ENCODE measurements around the gene MVP.
"Not testable (repeated sequence)": the region's sequence is repeated elsewhere in the genome, so short reads cannot be mapped to it uniquely, and the experiment has no call there.

The MVP gene

DNA sequence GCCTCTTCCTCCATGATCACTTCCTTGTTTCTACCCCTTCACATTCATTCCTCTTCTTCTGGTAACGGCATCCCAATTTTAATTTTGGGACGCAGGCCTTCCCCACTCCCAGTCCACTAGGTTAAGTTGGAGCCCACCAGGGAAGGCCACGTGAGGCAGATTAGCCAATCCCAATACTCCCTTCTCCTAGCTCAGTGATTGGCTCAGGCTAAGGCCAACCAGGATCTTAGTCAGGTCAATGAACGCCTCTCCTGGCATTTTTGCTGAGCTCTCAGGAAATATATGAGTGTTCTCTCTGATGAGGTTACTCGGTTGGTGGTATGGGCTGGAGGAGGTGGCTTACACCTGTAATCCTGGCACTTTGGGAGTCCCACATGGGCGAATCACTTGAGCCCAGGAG, 63.7 kb downstream of the MVP start:
- H3K4me3 ChIP-seq (replicated peaks; ENCODE audit: low read depth, low read length): no peak overlapping the region
- TF ChIP-seq, protein P1, sequence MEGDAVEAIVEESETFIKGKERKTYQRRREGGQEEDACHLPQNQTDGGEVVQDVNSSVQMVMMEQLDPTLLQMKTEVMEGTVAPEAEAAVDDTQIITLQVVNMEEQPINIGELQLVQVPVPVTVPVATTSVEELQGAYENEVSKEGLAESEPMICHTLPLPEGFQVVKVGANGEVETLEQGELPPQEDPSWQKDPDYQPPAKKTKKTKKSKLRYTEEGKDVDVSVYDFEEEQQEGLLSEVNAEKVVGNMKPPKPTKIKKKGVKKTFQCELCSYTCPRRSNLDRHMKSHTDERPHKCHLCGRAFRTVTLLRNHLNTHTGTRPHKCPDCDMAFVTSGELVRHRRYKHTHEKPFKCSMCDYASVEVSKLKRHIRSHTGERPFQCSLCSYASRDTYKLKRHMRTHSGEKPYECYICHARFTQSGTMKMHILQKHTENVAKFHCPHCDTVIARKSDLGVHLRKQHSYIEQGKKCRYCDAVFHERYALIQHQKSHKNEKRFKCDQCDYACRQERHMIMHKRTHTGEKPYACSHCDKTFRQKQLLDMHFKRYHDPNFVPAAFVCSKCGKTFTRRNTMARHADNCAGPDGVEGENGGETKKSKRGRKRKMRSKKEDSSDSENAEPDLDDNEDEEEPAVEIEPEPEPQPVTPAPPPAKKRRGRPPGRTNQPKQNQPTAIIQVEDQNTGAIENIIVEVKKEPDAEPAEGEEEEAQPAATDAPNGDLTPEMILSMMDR (IDR thresholded peaks at IDR 0.05; ENCODE audit: low read depth, low read length, missing control alignments): no peak
- DNase-seq (ENCODE audit: extremely low read depth, low read depth): no peak

DNA sequence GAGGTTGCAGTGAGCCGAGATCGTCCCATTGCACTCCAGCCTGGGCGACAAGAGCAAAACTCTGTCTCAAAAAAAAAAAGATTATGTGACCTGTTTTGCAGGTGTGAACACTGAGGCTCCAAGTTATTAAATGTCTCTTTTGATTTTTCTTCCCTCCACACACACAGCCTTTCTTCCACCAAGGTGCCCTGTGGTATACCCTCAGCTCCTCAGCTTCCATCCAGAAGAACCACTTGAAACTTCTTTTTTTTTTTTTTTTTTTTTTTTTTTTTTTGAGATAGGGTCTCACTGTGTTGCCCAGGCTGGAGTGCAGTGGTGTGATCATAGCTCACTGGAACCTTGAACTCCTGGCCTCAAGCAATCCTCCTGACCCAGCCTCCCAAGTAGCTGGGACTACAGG, 69.1 kb downstream of the MVP start:
- H3K4me3 ChIP-seq (replicated peaks; ENCODE audit: low read depth, low read length); DNase-seq (ENCODE audit: extremely low read depth, low read depth): not testable (repeated sequence)

DNA sequence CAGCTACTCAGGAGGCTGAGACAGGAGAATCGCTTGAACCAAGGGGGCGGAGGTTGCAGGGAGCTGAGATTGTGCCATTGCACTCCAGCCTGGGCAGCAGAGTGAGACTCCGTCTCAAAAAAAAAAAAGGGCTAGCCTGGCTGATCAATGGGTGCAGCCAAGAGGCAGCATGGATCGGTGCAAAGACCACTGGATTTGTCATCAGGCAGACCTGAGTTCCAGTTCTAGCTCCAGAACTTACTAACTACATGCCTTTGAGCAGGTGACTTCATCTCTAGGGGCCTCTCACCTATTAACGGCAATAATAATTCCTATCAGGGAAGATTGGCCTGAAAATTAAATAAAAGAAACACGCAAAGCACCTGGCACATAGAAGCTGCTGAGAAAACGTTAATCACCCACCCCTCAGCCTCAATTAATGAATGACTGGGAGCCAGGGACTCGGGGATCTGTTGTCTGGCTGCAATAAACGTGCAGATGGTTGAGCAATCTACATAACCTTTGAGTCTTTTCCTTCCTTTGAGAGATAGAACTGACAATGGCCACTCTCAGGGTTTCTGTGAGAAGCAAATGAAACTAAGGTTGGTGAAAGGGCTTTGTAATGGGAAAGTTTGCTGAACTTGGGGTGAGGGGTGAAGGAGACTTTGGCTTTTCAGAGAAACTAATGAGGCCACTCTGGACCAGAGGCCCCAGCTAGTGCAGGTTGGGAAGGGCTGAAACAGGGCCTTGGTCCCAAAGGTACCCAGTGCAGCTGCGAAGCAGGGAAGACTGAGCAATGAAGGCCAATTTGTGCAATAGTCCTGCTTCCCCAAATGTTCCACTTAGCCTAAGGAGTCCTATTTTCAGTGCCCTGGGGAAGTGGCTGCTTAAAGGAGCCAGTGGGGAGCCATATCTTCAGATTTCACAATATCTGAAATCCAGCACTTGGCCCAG, 71.5 kb downstream of the MVP start:
- TF ChIP-seq, protein P1 (IDR thresholded peaks at IDR 0.05; ENCODE audit: low read depth, low read length, missing control alignments): no peak
- no peak overlapping the region for H3K4me3 ChIP-seq (replicated peaks; ENCODE audit: low read depth, low read length)
- DNase-seq (ENCODE audit: extremely low read depth, low read depth): no peak

DNA sequence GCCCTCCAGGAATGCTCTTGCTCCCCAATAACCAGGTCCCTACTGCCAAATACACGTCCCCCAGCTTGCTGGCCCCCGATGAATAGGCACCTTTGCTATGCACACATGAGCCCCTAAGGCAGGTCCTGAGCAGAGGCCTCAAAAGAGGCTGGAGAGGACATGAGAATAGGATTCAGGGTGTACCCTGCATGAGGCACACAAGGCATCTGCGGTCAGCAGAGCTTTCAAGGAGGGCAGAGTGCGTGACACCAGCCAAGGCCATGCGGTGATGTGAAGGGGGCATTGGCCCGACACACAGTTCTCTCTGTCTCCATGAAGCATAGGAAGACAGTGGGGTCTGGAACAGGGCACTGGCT, 72.2 kb downstream of the MVP start:
- DNase-seq (ENCODE audit: extremely low read depth, low read depth): no peak
- TF ChIP-seq, protein P1 (IDR thresholded peaks at IDR 0.05; ENCODE audit: low read depth, low read length, missing control alignments): no peak

DNA sequence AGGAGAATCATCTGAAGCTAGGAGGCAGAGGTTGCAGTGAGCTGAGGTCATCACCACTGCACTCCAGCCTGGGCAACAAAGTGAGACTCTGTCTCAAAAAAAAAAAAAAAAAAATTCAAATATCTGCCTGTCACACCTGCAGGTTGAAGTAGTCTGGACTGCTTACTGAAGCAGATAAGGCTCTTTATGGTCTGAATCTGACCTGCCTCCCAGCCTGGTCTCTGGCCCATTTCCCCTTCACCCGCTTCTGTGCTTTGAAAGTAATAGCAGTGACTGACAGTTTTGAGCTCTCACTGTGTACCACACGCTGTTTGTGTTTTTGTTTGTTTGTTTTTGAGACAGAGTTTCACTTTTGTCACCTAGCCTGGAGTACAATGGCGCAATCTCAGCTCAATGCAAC, 73.3 kb downstream of the MVP start:
- TF ChIP-seq, protein P1 (IDR thresholded peaks at IDR 0.05; ENCODE audit: low read depth, low read length, missing control alignments): no peak

More for the DNA sequence above, 72.2 kb downstream of the MVP start:
- no peak overlapping the region for H3K4me3 ChIP-seq (replicated peaks; ENCODE audit: low read depth, low read length)

DNA sequence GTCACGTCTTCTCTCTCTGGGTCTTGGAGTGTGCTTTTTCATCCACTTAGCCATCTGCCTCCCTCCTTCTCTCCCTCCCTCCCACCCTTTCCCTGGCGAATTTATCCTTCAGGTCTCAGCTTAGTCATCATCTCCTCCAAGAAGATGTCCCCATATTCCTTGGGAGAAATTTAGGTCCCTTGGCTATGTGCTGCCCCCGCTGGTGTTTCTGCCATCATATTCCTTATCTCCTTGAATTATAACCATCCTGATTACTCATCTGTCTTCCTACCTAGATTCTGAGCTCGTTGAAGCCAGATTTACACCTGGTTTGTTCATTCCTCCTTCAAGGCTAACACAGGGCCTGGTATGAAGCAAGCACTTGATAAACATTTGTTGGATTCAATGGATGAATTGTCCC, 74.1 kb downstream of the MVP start:
- no peak overlapping the region for H3K4me3 ChIP-seq (replicated peaks; ENCODE audit: low read depth, low read length)
- TF ChIP-seq, protein P1 (IDR thresholded peaks at IDR 0.05; ENCODE audit: low read depth, low read length, missing control alignments): no peak
- DNase-seq (ENCODE audit: extremely low read depth, low read depth): no peak

More for the DNA sequence above, 73.3 kb downstream of the MVP start:
- no peak overlapping the region for H3K4me3 ChIP-seq (replicated peaks; ENCODE audit: low read depth, low read length)
- no peak for DNase-seq (ENCODE audit: extremely low read depth, low read depth)

DNA sequence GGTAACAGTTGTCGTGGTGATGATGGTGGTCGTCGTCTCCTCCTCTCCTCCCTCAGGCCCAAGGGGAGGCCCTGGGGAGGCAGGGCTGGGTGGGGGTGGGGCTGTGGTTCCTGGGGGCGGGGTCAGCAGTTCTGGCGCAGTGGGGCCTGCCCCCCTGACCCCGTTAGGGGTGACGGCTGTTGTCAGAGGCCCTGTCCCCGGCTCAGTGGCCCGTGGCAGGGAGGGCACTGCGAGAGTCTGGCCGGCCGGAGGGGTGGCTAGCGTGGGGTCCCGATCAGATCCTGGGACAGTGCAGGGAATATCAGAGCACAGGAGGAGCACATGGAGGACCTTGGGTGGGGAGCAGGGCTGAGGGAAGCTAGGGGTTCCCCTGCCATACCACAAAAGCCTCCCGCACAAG, 76.6 kb downstream of the MVP start:
- TF ChIP-seq, protein P1 (IDR thresholded peaks at IDR 0.05; ENCODE audit: low read depth, low read length, missing control alignments): no peak
- DNase-seq (ENCODE audit: extremely low read depth, low read depth): no peak
- H3K4me3 ChIP-seq (replicated peaks; ENCODE audit: low read depth, low read length): no peak overlapping the region
